ENCODE data around the gene DKK3.
A peak's percentile ranks its signal among the peaks of the same experiment; 100 is the strongest.

The DKK3 gene

GRCh38 chr11:11996321-11997048 is 11.9 kb downstream of the DKK3 start:
- H3K4me1 ChIP-seq (ENCODE audit: control insufficient read depth, low read depth, low read length): peaks cover 7% of the 10 kb centered on the region
- H2BK15ac ChIP-seq (replicated peaks; ENCODE audit: low read depth): no peak overlapping the region
- no peak overlapping the region for H2AK5ac ChIP-seq (ENCODE audit: low read length)
- no peak overlapping the region for H3K23ac ChIP-seq (ENCODE audit: low read length)
- DNase-seq: no peak
- H3K18ac ChIP-seq (ENCODE audit: low read length): no peak overlapping the region
- no peak overlapping the region for H4K8ac ChIP-seq (ENCODE audit: low read depth, low read length)
- H3K36me3 ChIP-seq (ENCODE audit: control insufficient read depth, insufficient read depth, low read length): peaks cover 2% of the 10 kb centered on the region
- H3K4ac ChIP-seq (ENCODE audit: low read depth, low read length): no peak overlapping the region
- no peak overlapping the region for H3K56ac ChIP-seq (ENCODE audit: low read length)
- H3K27ac ChIP-seq (ENCODE audit: low read depth, low read length): no peak overlapping the region
- no peak overlapping the region for H2BK5ac ChIP-seq (ENCODE audit: low read length)
- no peaks in the 10 kb centered on the region for H3K79me1 ChIP-seq (ENCODE audit: low read length)
- no peak overlapping the region for H2BK120ac ChIP-seq (ENCODE audit: low read depth, low read length)
- no peak overlapping the region for H3K4me2 ChIP-seq (ENCODE audit: low read length)
- WGBS (ENCODE audit: extremely low coverage, insufficient coverage, low lambda C conversion rate): no CpG with 5 or more reads among the region's 11 CpGs
- H3K4me3 ChIP-seq (ENCODE audit: low read length): no peak overlapping the region
- H4K5ac ChIP-seq (ENCODE audit: low read length): no peak overlapping the region
- H3K79me2 ChIP-seq (ENCODE audit: control insufficient read depth, insufficient read depth, low read length): no peaks in the 10 kb centered on the region
- no peaks in the 10 kb centered on the region for H3K27me3 ChIP-seq (ENCODE audit: insufficient read depth, low read length, poor library complexity)
- no peak overlapping the region for H3K9ac ChIP-seq (ENCODE audit: low read length)

GRCh38 chr11:11995601-11996000 is 12.8 kb downstream of the DKK3 start:
- no peak overlapping the region for H3K9ac ChIP-seq (ENCODE audit: low read length)
- H2BK120ac ChIP-seq (ENCODE audit: low read depth, low read length): no peak overlapping the region
- no peak overlapping the region for H3K23ac ChIP-seq (ENCODE audit: low read length)
- DNase-seq: no peak
- H3K79me1 ChIP-seq (ENCODE audit: low read length): no peaks in the 10 kb centered on the region
- no peak overlapping the region for H4K5ac ChIP-seq (ENCODE audit: low read length)
- no peak overlapping the region for H3K27ac ChIP-seq (ENCODE audit: low read depth, low read length)
- H4K8ac ChIP-seq (ENCODE audit: low read depth, low read length): no peak overlapping the region
- H2AK5ac ChIP-seq (ENCODE audit: low read length): no peak overlapping the region
- no peak overlapping the region for H3K18ac ChIP-seq (ENCODE audit: low read length)
- H3K56ac ChIP-seq (ENCODE audit: low read length): no peak overlapping the region
- H3K36me3 ChIP-seq (ENCODE audit: control insufficient read depth, insufficient read depth, low read length): no peaks in the 10 kb centered on the region
- no peak overlapping the region for H2BK5ac ChIP-seq (ENCODE audit: low read length)
- WGBS (ENCODE audit: extremely low coverage, insufficient coverage, low lambda C conversion rate): no CpG with 5 or more reads among the region's 6 CpGs
- H3K4me3 ChIP-seq (ENCODE audit: low read length): no peak overlapping the region
- H3K4ac ChIP-seq (ENCODE audit: low read depth, low read length): no peak overlapping the region
- H3K27me3 ChIP-seq (ENCODE audit: insufficient read depth, low read length, poor library complexity): no peaks in the 10 kb centered on the region
- peaks cover 8% of the 10 kb centered on the region for H3K4me1 ChIP-seq (ENCODE audit: control insufficient read depth, low read depth, low read length)
- H2BK15ac ChIP-seq (replicated peaks; ENCODE audit: low read depth): no peak overlapping the region
- no peaks in the 10 kb centered on the region for H3K79me2 ChIP-seq (ENCODE audit: control insufficient read depth, insufficient read depth, low read length)
- H3K4me2 ChIP-seq (ENCODE audit: low read length): no peak overlapping the region

- DNase-seq: peak; percentile 95
- no peaks in the 10 kb centered on the region for H3K79me2 ChIP-seq (ENCODE audit: control insufficient read depth, insufficient read depth, low read length)
- H3K4me2 ChIP-seq (ENCODE audit: low read length): no peak overlapping the region
- H4K5ac ChIP-seq (ENCODE audit: low read length): no peak overlapping the region
- no peaks in the 10 kb centered on the region for H3K79me1 ChIP-seq (ENCODE audit: low read length)
- no peak overlapping the region for H3K23ac ChIP-seq (ENCODE audit: low read length)
- no peak overlapping the region for H3K4ac ChIP-seq (ENCODE audit: low read depth, low read length)
- peak overlapping the region; percentile 69 for H2BK5ac ChIP-seq (ENCODE audit: low read length)
- H3K4me1 ChIP-seq (ENCODE audit: control insufficient read depth, low read depth, low read length): peaks cover 8% of the 10 kb centered on the region
- H3K4me3 ChIP-seq (ENCODE audit: low read length): no peak overlapping the region
- no peak overlapping the region for H2AK5ac ChIP-seq (ENCODE audit: low read length)
- WGBS (ENCODE audit: extremely low coverage, insufficient coverage, low lambda C conversion rate): no CpG with 5 or more reads among the region's 8 CpGs
- no peak overlapping the region for H2BK15ac ChIP-seq (replicated peaks; ENCODE audit: low read depth)
- H3K36me3 ChIP-seq (ENCODE audit: control insufficient read depth, insufficient read depth, low read length): no peaks in the 10 kb centered on the region
- H3K18ac ChIP-seq (ENCODE audit: low read length): no peak overlapping the region
- peak overlapping the region; percentile 15 for H3K27ac ChIP-seq (ENCODE audit: low read depth, low read length)
- H3K9ac ChIP-seq (ENCODE audit: low read length): peak overlapping the region; percentile 15
- peak overlapping the region; percentile 68 for H3K56ac ChIP-seq (ENCODE audit: low read length)
- H3K27me3 ChIP-seq (ENCODE audit: insufficient read depth, low read length, poor library complexity): no peaks in the 10 kb centered on the region
- H4K8ac ChIP-seq (ENCODE audit: low read depth, low read length): no peak overlapping the region
- H2BK120ac ChIP-seq (ENCODE audit: low read depth, low read length): no peak overlapping the region
Measured at GRCh38 chr11:11993839-11994238, 14.6 kb downstream of the DKK3 start.

- H2BK15ac ChIP-seq (replicated peaks; ENCODE audit: low read depth): no peak overlapping the region
- WGBS (ENCODE audit: extremely low coverage, insufficient coverage, low lambda C conversion rate): no CpG with 5 or more reads among the region's 6 CpGs
- no peak overlapping the region for H4K5ac ChIP-seq (ENCODE audit: low read length)
- no peak overlapping the region for H2AK5ac ChIP-seq (ENCODE audit: low read length)
- no peak overlapping the region for H3K4ac ChIP-seq (ENCODE audit: low read depth, low read length)
- H2BK120ac ChIP-seq (ENCODE audit: low read depth, low read length): no peak overlapping the region
- H3K36me3 ChIP-seq (ENCODE audit: control insufficient read depth, insufficient read depth, low read length): no peaks in the 10 kb centered on the region
- peaks cover 12% of the 10 kb centered on the region for H3K4me1 ChIP-seq (ENCODE audit: control insufficient read depth, low read depth, low read length)
- H3K23ac ChIP-seq (ENCODE audit: low read length): no peak overlapping the region
- H3K56ac ChIP-seq (ENCODE audit: low read length): no peak overlapping the region
- no peaks in the 10 kb centered on the region for H3K79me1 ChIP-seq (ENCODE audit: low read length)
- H3K79me2 ChIP-seq (ENCODE audit: control insufficient read depth, insufficient read depth, low read length): no peaks in the 10 kb centered on the region
- no peak overlapping the region for H3K4me3 ChIP-seq (ENCODE audit: low read length)
- no peak overlapping the region for H2BK5ac ChIP-seq (ENCODE audit: low read length)
- DNase-seq: peak; percentile 99
- H3K4me2 ChIP-seq (ENCODE audit: low read length): no peak overlapping the region
- H3K27ac ChIP-seq (ENCODE audit: low read depth, low read length): no peak overlapping the region
- no peak overlapping the region for H3K18ac ChIP-seq (ENCODE audit: low read length)
- no peaks in the 10 kb centered on the region for H3K27me3 ChIP-seq (ENCODE audit: insufficient read depth, low read length, poor library complexity)
- no peak overlapping the region for H4K8ac ChIP-seq (ENCODE audit: low read depth, low read length)
- no peak overlapping the region for H3K9ac ChIP-seq (ENCODE audit: low read length)
Measured at GRCh38 chr11:11992257-11993212, 15.9 kb downstream of the DKK3 start.

GRCh38 chr11:11989774-11990744 is 18.4 kb downstream of the DKK3 start:
- Histone ChIP-seq H2AK5ac (ENCODE audit: low read length) (no peak overlapping the region), H3K9ac (ENCODE audit: low read length) (no peak overlapping the region), H3K27me3 (ENCODE audit: insufficient read depth, low read length, poor library complexity) (no peaks in the 10 kb centered on the region), H3K79me2 (ENCODE audit: control insufficient read depth, insufficient read depth, low read length) (no peaks in the 10 kb centered on the region), H3K4me3 (ENCODE audit: low read length) (no peak overlapping the region), H3K4me1 (ENCODE audit: control insufficient read depth, low read depth, low read length) (peaks cover 28% of the 10 kb centered on the region), H3K79me1 (ENCODE audit: low read length) (no peaks in the 10 kb centered on the region), H3K4ac (ENCODE audit: low read depth, low read length) (no peak overlapping the region), H2BK120ac (ENCODE audit: low read depth, low read length) (no peak overlapping the region), H3K27ac (ENCODE audit: low read depth, low read length) (no peak overlapping the region), H4K8ac (ENCODE audit: low read depth, low read length) (no peak overlapping the region), H3K23ac (ENCODE audit: low read length) (no peak overlapping the region), H3K18ac (ENCODE audit: low read length) (no peak overlapping the region), H3K36me3 (ENCODE audit: control insufficient read depth, insufficient read depth, low read length) (no peaks in the 10 kb centered on the region), H2BK15ac (replicated peaks; ENCODE audit: low read depth) (peak overlapping the region; percentile 1), H4K5ac (ENCODE audit: low read length) (no peak overlapping the region), H2BK5ac (ENCODE audit: low read length) (no peak overlapping the region), H3K56ac (ENCODE audit: low read length) (peak overlapping the region; percentile 8), H3K4me2 (ENCODE audit: low read length) (no peak overlapping the region)
- no CpG with 5 or more reads among the region's 8 CpGs for WGBS (ENCODE audit: extremely low coverage, insufficient coverage, low lambda C conversion rate)
- DNase-seq: no peak
